HEK293 (cell line): ENCODE data around the gene AIG1.

Source experiments
- CTCF ChIA-PET: fragments of 350-600 bp; formaldehyde crosslinking; extraction: SDS; loops from one replicate; lab custom pipeline; 2021; ENCODE audit warnings: antibody characterized with exemption; lab: Yijun Ruan, JAX
- POLR2A ChIA-PET: fragments of 300-600 bp; formaldehyde crosslinking; extraction: SDS; loops from one replicate; lab custom pipeline; 2020; ENCODE audit warnings: antibody characterized with exemption, inconsistent platforms; lab: Yijun Ruan, JAX
- H3K27ac ChIP-seq: fragments of 200-500 bp; sonication (Bioruptor generic); 2 replicates; pipeline ENCODE4 v1.5.1; 2014; ENCODE audit warnings: low read depth, low read length, control low read depth, inconsistent platforms; ENCODE audit errors: extremely low read depth
- H3K36me3 ChIP-seq, 2 experiments: fragments of 200-500 bp in 1 of 2; sonication (Bioruptor generic) in 1 of 2; 1 replicate in 1 of 2; 2 replicates in 1 of 2; pipeline ENCODE4 v1.5.1; 2014 to 2017; ENCODE audit warnings: inconsistent platforms in 2 of 2, low read length in 2 of 2; ENCODE audit not compliant: control insufficient read depth in 2 of 2, insufficient read depth in 1 of 2
- H3K4me1 ChIP-seq: fragments of 200-500 bp; sonication (Bioruptor generic); 2 replicates; pipeline ENCODE4 v1.5.1; 2014; ENCODE audit warnings: mild to moderate bottlenecking, low read length, inconsistent platforms; ENCODE audit not compliant: control insufficient read depth, insufficient read depth
- H3K4me3 ChIP-seq: 2 replicates; pipeline ENCODE4 v1.5.1; 2011; ENCODE audit warnings: low read depth, mild to moderate bottlenecking, control low read depth, low read length, moderate library complexity
- H3K9me3 ChIP-seq: fragments of 200-500 bp; sonication (Bioruptor generic); 2 replicates; pipeline ENCODE4 v1.5.1; 2014; ENCODE audit warnings: low read depth, low read length, inconsistent platforms; ENCODE audit not compliant: control insufficient read depth, insufficient read depth
- CTCF ChIP-seq: fragments of 450-650 bp; formaldehyde crosslinking; IDR thresholded peaks from 2 replicates; pipeline ENCODE4 v1.5.1; 2016; ENCODE audit warnings: missing biosample characterization, missing genetic modification characterization
- GFI1B ChIP-seq: fragments of 450-650 bp; formaldehyde crosslinking; IDR thresholded peaks from 2 replicates; pipeline ENCODE4 v1.5.1; 2016; ENCODE audit warnings: missing biosample characterization, missing genetic modification characterization
- KLF7 ChIP-seq: fragments of 450-650 bp; formaldehyde crosslinking; IDR thresholded peaks from 2 replicates; pipeline ENCODE4 v1.5.1; 2016; ENCODE audit warnings: missing biosample characterization, missing genetic modification characterization, borderline replicate concordance
- PRDM6 ChIP-seq: fragments of 450-650 bp; formaldehyde crosslinking; IDR thresholded peaks from 2 replicates; pipeline ENCODE4 v1.5.1; 2017; ENCODE audit warnings: missing biosample characterization, missing genetic modification characterization
- SALL2 ChIP-seq: fragments of 450-650 bp; formaldehyde crosslinking; IDR thresholded peaks from 2 replicates; pipeline ENCODE4 v1.5.0; 2017; ENCODE audit warnings: missing biosample characterization, mild to moderate bottlenecking, missing genetic modification characterization, borderline replicate concordance
- ZBTB7A ChIP-seq: fragments of 450-650 bp; formaldehyde crosslinking; IDR thresholded peaks from 2 replicates; pipeline ENCODE4 v1.5.1; 2016; ENCODE audit warnings: low read depth, missing biosample characterization, missing genetic modification characterization
- ZNF132 ChIP-seq: fragments of 450-650 bp; formaldehyde crosslinking; IDR thresholded peaks from 2 replicates; pipeline ENCODE4 v1.5.1; 2017; ENCODE audit warnings: missing biosample characterization, missing genetic modification characterization, borderline replicate concordance
- ZNF133 ChIP-seq: fragments of 450-650 bp; formaldehyde crosslinking; IDR thresholded peaks from 2 replicates; pipeline ENCODE4 v1.5.1; 2016; ENCODE audit warnings: missing biosample characterization, missing genetic modification characterization
- ZNF148 ChIP-seq: fragments of 450-650 bp; formaldehyde crosslinking; IDR thresholded peaks from 2 replicates; pipeline ENCODE4 v1.5.0; 2017; ENCODE audit warnings: missing biosample characterization, missing genetic modification characterization, borderline replicate concordance
- ZNF175 ChIP-seq: fragments of 450-650 bp; formaldehyde crosslinking; IDR thresholded peaks from 2 replicates; pipeline ENCODE4 v1.5.1; 2016; ENCODE audit warnings: missing biosample characterization, missing genetic modification characterization
- ZNF18 ChIP-seq: fragments of 450-650 bp; formaldehyde crosslinking; IDR thresholded peaks from 2 replicates; pipeline ENCODE4 v1.5.1; 2016; ENCODE audit warnings: missing biosample characterization, missing genetic modification characterization
- ZNF280C ChIP-seq: fragments of 450-650 bp; formaldehyde crosslinking; IDR thresholded peaks from 2 replicates; pipeline ENCODE4 v1.5.1; 2016; ENCODE audit warnings: missing biosample characterization, missing genetic modification characterization
- ZNF391 ChIP-seq: fragments of 450-650 bp; formaldehyde crosslinking; IDR thresholded peaks from 2 replicates; pipeline ENCODE4 v1.5.1; 2016; ENCODE audit warnings: low read depth, missing biosample characterization, missing genetic modification characterization, borderline replicate concordance
- ZNF398 ChIP-seq: fragments of 450-650 bp; formaldehyde crosslinking; IDR thresholded peaks from 2 replicates; pipeline ENCODE4 v1.5.1; 2017; ENCODE audit warnings: missing biosample characterization, missing genetic modification characterization
- ZNF488 ChIP-seq: fragments of 450-650 bp; formaldehyde crosslinking; IDR thresholded peaks from 2 replicates; pipeline ENCODE4 v1.5.1; 2016; ENCODE audit warnings: missing biosample characterization, missing genetic modification characterization
- ZNF510 ChIP-seq: fragments of 450-650 bp; formaldehyde crosslinking; IDR thresholded peaks from 2 replicates; pipeline ENCODE4 v1.5.1; 2018; ENCODE audit warnings: mild to moderate bottlenecking, missing genetic modification characterization, missing biosample characterization; ENCODE audit not compliant: insufficient replicate concordance
- ZNF561 ChIP-seq: fragments of 450-650 bp; IDR thresholded peaks from 2 replicates; pipeline ENCODE4 v1.5.1; 2018; ENCODE audit warnings: missing biosample characterization, missing genetic modification characterization, borderline replicate concordance
- ZNF600 ChIP-seq: fragments of 450-650 bp; formaldehyde crosslinking; IDR thresholded peaks from 2 replicates; pipeline ENCODE4 v1.5.1; 2016; ENCODE audit warnings: missing biosample characterization, missing genetic modification characterization
- ZNF776 ChIP-seq: fragments of 450-650 bp; formaldehyde crosslinking; IDR thresholded peaks from 2 replicates; pipeline ENCODE4 v1.5.0; 2017; ENCODE audit warnings: missing biosample characterization, missing genetic modification characterization, borderline replicate concordance

Gene AIG1

GRCh38 chr6:143290206-143290605 lies 229.5 kb downstream of the AIG1 start (continued):
- TF ChIP-seq ZNF132 (tag by site-specific recombination): no peak

- Histone ChIP-seq H3K27ac (no peak overlapping the region), H3K9me3 (no peaks in the 10 kb centered on the region), H3K4me3 (no peak overlapping the region), H3K4me1 (no peaks in the 10 kb centered on the region), H3K36me3 (no peaks in the 10 kb centered on the region)
- ChIA-PET POLR2A (no interaction called here), CTCF (interaction anchor here (0.7 to 1.1 kb wide), 2 partner anchors 13 to 206 kb away, joined by 3 to 4 read pairs; no protein-coding TSS in a partner anchor)
- TF ChIP-seq PRDM6 (no peak), ZNF391 (tag by site-specific recombination) (no peak), ZNF398 (tag by site-specific recombination) (no peak), ZNF488 (tag by site-specific recombination) (no peak), KLF7 (no peak), ZNF18 (tag by site-specific recombination) (no peak), SALL2 (tag by site-specific recombination) (no peak), ZBTB7A (tag by site-specific recombination) (no peak)
Measured at GRCh38 chr6:143293523-143293922, 232.8 kb downstream of the AIG1 start.

- ChIA-PET POLR2A (no interaction called here), CTCF (interaction anchor here (1.1 kb wide), 1 partner anchor 14 kb away, joined by 4 read pairs; no protein-coding TSS in a partner anchor)
- Histone ChIP-seq H3K27ac (no peak overlapping the region), H3K36me3 (no peaks in the 10 kb centered on the region), H3K4me1 (no peaks in the 10 kb centered on the region), H3K9me3 (no peaks in the 10 kb centered on the region), H3K4me3 (no peak overlapping the region)
- no peak for TF ChIP-seq ZNF776 (tag by site-specific recombination)
- no peak for TF ChIP-seq ZNF148 (tag by site-specific recombination)
- no peak for TF ChIP-seq CTCF (tag by site-specific recombination)
- no peak for TF ChIP-seq ZNF600 (tag by site-specific recombination)
- no peak for TF ChIP-seq ZNF280C (tag by site-specific recombination)
- no peak for TF ChIP-seq ZNF175 (tag by site-specific recombination)
- TF ChIP-seq GFI1B (tag by site-specific recombination): no peak
- TF ChIP-seq ZNF133 (tag by site-specific recombination): no peak
- TF ChIP-seq ZNF561 (tag by site-specific recombination): no peak
- no peak for TF ChIP-seq ZNF391 (tag by site-specific recombination)
- no peak for TF ChIP-seq ZNF510
Measured at GRCh38 chr6:143294265-143294860, 233.7 kb downstream of the AIG1 start.
